Measurements from ENCODE around the gene PPP1R3F.
"Not testable (repeated sequence)": the region's sequence is repeated elsewhere in the genome, so short reads cannot be mapped to it uniquely, and the experiment has no call there.

PPP1R3F gene

DNA sequence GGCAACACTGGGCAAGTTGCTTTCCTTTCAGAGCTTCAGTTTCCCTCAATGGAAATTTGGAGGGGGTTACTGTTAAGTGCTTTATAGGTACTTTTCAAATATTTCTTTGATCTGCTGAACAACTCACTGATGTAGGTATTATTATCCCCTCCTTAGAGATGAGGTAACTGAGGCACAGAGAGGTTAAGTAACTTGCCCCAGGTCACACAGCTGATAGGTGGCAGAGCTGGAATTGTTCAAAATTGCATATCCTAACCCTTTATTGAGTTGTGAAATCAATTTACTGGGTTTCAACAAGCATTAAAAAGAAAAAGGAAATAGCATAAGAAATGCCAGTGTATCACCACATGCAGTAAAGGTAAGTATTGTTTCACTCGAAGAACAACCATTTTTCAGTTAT lies 6.6 kb downstream of the PPP1R3F start:
- no peak for DNase-seq

GRCh38 chrX:49276671-49277534 lies 7.3 kb downstream of the PPP1R3F start:
- DNase-seq = peak; percentile 72

DNA sequence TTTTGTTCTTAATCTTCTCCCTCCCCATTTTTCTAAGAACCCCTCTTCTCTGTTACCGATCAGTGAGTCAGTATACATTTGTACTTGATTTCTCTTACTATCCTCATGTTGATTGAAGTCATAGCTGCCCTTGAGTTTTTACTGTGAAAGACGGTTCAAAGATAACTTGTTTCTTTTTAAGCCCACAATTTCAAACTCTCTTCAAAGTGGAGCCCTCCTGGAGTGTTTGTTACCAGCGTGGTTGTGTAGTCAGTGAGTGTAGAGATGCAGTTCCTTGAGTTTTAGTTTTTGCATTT lies 7.9 kb downstream of the PPP1R3F start:
- DNase-seq = no peak

DNA sequence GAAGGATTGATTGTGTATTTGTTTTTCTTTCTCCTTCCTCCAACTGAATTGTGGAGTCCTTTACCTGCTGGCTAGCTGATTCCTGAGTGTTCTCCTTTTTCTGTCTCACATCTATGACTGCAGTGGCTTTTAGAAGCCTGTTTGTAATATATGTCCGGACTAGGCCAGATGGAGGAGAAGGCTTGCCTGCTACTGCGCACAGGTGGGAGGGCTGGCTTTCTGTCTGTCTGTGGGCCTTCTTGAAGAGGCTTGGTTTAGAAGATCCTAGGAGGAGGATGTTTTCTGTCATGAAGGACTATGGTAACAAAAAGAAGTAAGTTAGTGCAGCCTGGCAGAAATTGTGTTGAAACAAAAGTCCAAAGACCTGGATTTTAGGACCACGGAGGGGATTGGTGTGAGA lies 8.5 kb downstream of the PPP1R3F start:
- DNase-seq = peak; percentile 57

- DNase-seq = no peak
These were observed 13.0 kb downstream of the PPP1R3F start for GRCh38 chrX:49282647-49283011.

DNA sequence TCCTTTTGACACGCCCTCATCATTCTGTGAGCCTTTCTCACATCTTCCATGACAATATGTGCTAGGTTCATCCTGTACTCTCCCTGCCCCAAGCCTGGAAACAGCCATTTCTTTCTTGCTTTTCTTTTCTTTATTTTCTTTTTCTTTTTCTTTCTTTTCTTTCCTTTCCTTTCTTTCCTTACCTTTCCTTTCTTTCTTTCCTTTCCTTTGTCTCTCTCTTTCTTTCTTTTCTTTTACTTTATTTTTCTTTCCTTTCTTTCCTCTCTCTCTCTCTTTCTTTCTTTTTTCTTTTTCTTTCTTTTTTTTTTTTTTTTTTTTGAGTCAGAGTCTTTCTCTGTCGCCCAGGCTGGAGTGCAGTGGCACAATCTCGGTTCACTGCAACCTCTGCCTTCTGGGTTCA lies 14.6 kb downstream of the PPP1R3F start:
- DNase-seq = no peak

- DNase-seq = no peak
These were observed 16.5 kb downstream of the PPP1R3F start for GRCh38 chrX:49286136-49286535.

- DNase-seq = no peak
These were observed 17.0 kb downstream of the PPP1R3F start for GRCh38 chrX:49286581-49286980.

DNA sequence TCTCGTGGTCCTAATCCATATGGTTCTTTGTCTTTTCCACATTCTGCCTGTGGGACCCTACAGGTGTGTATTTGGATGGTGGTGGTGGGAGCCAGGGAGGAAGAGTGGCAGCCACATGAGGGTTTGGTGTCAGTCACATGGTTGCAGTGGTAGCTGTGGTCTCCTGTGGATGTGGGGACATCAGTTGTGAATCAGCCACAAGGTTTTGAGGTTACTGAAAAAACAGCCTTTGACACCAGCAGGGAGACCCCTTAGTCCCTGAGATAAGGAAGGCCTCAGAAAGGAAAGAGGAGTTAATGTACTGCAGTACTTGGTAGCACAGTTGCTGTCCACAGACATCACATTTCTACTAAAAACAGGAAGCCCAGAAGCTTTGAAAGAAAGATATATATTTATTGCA lies 18.1 kb downstream of the PPP1R3F start:
- DNase-seq = no peak

DNA sequence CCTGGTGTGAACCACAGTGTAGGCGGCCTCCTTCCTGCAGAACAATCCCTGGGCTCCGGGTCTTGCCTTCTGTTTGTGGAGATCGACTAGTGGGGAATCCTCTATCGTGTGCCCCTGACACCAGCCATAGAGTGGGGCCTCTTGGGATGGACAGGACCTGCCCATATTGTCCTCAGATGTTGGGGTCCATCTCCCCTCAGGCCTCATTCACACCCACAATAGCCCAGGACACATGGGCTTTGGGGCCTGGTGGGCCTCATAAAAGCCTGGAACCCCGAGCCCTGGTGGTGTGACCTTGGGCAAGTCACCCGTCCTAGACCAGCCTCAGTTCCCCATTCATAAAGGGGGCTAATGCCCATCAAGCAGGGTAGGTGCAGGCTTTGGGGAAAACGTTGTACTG lies 20.6 kb downstream of the PPP1R3F start:
- DNase-seq = no peak

DNA sequence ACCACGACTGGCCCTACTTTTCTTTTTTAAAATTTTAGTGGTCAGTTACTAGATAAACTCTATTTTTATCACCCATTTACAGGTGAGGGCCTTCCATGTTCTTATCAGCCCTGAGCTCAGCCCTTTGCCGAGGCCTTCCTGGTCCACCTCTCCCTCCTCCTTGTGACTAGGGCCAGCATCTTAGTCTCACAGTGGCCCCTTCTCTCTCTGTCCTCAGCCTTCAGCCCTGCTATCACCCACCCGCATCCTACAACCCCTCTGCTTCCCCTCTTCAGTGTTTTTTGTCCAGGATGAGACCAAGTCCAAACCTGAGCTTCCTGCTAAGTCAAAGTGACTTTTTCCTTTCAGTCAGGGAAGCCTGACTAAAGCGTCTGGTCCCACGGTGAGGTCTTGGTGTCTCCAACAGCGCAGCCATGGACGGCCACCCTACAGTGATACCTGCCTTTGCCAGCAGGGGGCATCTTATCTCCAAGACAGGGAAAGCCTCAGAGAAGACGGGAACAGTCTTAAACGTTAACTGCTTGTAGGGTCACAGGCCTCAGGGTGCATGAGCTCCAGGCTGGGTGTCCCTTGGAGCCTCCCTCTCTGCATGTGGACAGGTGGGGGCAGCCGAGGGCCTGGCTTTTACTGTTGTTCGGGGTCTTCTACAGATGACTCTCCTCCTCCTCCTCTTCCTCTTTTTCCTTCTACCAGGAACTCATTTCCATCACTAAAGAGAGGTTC lies 22.2 kb downstream of the PPP1R3F start:
- DNase-seq = peak; percentile 90

DNA sequence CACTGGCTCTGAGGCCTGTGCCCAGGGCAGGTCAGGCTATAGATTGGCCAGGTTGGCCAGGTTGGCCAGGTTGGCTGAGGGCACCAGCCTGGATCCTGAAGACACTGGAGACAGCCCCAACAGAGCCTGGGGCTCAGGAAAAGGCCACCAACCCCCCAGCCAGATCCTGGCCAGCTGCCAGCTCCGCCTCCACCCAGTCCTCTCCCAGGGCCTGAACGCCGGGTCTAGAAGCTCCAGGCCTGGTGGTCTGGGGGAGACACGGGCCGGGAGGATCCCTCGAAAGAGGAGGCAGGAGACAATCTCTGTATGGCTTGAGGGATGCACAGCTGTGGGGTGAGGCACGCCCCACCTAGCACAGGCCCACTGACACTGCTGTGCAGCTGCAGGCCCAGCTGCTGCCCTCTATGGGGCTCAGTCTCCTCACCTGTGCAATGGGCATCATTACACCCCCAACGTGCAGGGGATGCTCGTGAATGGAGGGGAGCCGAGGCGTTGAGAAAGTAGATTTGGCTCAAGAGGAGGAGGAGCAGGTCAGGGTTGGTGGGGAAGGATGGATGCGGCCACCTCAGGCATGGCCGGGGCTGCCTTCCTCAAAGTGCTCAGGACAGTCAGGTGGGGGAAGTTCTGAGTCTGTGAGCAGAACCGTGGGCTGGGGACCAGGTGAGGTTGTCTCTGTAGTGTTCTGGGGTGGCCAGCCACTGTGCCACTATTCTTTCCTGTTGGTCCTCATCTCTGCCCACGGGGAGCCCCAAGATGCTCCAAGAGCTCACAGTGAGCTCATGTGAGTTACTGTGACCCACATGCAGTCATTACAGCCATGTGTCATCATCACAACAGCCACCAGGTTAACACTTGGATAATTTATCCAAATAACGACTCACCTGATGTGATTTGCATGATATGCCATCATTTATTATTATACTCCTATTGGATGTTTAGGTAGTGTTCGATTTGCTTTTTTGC lies 23.1 kb downstream of the PPP1R3F start:
- no peak for DNase-seq

GRCh38 chrX:49299293-49299692 lies 29.7 kb downstream of the PPP1R3F start:
- not testable (repeated sequence) for DNase-seq

GRCh38 chrX:49300703-49301102 lies 31.1 kb downstream of the PPP1R3F start:
- no peak for DNase-seq

GRCh38 chrX:49303346-49303745 lies 33.8 kb downstream of the PPP1R3F start, which contains the start of gene GAGE10:
TSS of gene GAGE10 (plus strand) at chrX:49303646. CDS start at chrX:49304860, 1,214 bp downstream.
- no peak for DNase-seq

DNA sequence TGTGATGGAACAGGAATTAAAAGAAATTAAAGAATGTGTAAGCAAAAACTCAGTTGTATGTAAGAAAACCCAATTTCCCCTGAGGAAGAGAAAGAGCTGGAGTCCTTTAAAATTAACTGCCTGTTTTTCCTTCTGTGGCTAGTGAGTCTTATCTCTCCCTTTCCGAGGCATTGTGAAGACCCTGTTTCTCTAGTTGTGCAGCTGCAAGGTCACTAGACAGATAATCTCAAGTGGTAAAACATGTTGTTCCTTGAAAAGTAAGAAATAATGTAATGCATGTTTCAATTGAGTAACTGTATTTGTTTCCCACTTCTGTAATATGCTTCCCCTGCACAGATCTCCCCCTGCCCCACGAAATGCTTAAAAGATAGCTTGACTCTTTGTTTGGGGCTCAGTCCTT lies 38.2 kb downstream of the PPP1R3F start:
- DNase-seq = not testable (repeated sequence)

- no peak for DNase-seq
These were observed 39.1 kb downstream of the PPP1R3F start for GRCh38 chrX:49308604-49309269.

GRCh38 chrX:49309401-49309981 lies 39.9 kb downstream of the PPP1R3F start:
- DNase-seq = no peak

DNA sequence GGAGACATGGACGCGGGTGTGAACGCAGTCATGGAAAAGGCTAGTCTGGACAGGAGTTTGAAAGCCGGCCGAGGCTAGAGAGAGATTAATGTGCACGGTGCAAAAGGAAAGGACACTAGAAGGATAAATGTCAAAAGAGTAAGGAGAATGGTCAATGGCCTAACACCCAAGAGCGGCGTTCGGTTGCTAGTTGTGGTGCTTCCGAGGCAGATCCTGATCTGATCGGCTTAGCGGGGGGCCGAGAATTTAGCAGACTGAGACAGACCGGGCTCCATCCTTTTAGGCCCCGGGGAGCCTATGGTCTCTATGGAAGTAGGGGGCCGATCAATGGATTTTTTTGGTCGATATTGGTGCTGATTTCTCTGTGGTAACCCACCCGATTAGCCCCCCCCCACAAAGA lies 40.8 kb downstream of the PPP1R3F start:
- no peak for DNase-seq

DNA sequence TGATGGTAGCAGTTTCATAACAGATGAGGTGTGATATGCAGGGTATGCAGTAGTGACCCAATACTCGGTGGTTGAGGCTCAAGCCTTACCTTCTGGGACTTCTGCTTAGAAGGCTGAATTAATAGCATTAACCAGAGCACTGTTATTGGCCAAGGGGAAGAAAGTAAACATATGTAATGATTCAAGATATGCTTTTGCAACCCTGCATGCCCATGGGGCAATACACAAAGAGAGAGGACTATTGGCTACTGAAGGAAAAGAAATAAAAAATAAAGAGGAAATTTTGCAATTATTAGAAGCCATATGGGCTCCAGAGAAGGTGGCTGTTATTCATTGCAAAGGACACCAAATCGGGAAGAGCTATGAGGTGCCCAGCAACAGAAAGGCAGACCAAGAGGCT lies 42.6 kb downstream of the PPP1R3F start:
- no peak for DNase-seq

DNA sequence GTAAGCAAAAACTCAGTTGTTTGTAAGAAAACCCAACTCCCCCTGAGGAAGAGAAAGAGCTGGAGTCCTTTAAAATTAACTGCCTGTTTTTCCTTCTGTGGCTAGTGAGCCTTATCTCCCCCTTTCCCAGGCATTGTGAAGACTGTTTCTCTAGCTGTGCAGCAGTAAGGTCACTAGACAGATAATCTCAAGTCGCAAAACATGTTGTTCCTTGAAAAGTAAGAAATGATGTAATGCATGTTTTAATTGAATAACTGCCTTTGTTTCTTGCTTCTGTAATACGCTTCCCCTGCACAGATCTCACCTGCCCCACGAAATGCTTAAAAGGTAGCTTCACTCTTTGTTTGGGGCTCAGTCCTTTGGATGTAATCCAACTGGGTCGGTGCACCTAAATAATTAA lies 46.5 kb downstream of the PPP1R3F start:
- DNase-seq = no peak

DNA sequence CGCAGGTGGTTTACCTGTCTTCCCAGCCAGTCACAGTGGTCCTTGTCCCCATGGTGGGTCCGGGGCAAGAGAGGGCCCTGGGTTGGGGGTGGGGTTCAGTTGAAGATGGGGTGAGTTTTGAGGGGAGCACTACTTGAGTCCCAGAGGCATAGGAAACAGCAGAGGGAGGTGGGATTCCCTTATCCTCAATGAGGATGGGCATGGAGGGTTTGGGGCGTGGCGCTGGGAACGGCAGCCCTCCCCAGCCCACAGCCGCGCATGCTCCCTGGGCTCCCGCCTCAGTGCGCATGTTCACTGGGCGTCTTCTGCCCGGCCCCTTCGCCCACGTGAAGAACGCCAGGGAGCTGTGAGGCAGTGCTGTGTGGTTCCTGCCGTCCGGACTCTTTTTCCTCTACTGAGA lies 52.1 kb downstream of the PPP1R3F start, which contains the start of gene GAGE12J:
TSS of gene GAGE12J (plus strand) at position 301 of the 400 bp plus-strand sequence. CDS start 1,157 bp downstream, outside the sequence.
- DNase-seq = not testable (repeated sequence)

Measured in activated CD8-positive, alpha-beta memory T cell treated with anti-CD3 and anti-CD28 coated beads for 24 hours (primary cell).